NOMO-1 (cell line): ENCODE results near the gene PRPF6.
A peak's percentile ranks its signal among the peaks of the same experiment; 100 is the strongest.

Source experiments
- DNase-seq, 2 experiments: peaks; one replicate each; lab custom pipeline; 2025; ENCODE audit not compliant: unreplicated experiment in 2 of 2; lab: John Stamatoyannopoulos, UW

Gene PRPF6

GRCh38 chr20:64073476-64074183 lies 92.7 kb downstream of the PRPF6 start:
- no peak for DNase-seq

- DNase-seq = no peak
Observed at GRCh38 chr20:64074184-64074789, 93.4 kb downstream of the PRPF6 start.

DNA sequence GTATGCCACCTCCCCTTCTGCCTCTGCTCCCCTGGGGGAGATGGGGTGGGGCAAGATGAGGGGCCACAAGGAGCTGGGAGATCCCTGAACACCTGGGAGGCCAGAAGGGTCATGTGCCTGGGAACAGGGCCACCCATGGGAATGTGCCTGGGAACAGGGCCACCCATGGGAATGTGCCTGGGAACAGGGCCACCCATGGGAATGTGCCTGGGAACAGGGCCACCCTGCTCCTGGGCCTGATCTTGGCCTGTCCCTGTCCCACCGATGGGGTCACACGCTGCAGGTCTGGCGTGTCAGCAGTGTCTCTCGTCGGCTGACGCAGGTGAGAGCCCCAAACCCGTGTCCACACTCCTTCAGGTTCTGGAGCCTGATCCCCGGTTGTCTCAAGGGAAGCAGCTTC lies 94.0 kb downstream of the PRPF6 start:
- no peak for DNase-seq

DNA sequence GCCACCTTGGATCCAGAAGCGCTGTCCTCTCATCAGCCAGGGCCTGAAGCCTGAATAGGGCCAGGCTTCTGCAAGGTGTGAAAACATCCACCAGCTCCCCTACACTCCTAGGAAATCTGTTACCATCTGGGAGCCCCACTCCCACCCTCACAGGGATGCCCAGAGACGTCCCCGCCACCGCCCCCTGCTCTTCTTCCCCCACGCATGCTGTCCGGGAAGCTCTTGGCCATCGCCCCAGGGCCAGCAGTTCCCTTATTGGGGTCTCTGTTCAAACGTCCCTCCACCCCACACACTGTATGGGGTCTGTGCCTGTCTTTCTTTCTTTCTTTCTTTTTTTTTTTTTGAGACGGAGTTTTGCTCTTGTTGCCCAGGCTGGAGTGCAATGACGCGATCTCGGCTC lies 94.6 kb downstream of the PRPF6 start:
- no peak for DNase-seq

GRCh38 chr20:64076061-64076997 lies 95.4 kb downstream of the PRPF6 start:
- no peak for DNase-seq

DNA sequence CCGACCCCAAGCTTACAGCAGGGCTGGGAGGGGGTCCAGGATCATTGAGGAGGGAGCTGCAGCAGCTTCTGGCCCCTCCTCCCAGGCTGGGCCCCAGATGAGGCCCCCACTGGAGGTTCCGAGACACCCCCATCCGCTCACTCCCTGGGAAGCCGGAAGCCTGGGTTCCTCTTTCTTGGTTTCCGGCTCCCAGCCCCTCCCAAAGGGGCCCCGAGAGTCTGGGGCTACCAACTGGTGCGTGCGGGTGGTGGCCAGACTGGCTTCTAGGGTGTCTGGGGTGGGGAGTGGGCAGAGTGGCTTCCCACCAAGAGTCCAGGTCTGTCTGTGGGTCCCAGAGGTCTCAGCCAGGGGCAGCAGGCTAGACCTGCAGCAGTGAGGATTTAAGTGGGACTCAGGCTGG lies 96.2 kb downstream of the PRPF6 start:
- DNase-seq = peak; percentile 72 to 83

GRCh38 chr20:64077541-64077875 lies 96.6 kb downstream of the PRPF6 start:
- DNase-seq = no peak

GRCh38 chr20:64077876-64078551 lies 97.1 kb downstream of the PRPF6 start:
- DNase-seq = peak; percentile 47 to 53

DNA sequence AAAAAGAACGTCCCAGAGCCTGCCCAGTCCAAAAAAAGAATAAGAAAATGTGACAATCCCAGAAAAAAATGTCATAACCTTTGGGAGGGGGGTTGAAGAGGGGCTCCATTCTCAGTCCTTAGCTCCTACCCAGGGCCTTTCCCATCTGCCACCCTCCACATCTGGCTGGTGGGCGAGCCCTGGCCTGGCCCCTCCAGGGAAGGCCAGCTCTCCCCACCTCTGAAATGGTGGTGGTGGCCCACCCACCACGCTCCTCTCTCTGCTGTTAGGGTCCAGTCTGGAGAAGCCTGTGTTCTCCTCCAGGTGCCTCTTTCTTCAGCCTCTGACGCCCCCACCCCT lies 98.0 kb downstream of the PRPF6 start:
- DNase-seq = no peak

DNA sequence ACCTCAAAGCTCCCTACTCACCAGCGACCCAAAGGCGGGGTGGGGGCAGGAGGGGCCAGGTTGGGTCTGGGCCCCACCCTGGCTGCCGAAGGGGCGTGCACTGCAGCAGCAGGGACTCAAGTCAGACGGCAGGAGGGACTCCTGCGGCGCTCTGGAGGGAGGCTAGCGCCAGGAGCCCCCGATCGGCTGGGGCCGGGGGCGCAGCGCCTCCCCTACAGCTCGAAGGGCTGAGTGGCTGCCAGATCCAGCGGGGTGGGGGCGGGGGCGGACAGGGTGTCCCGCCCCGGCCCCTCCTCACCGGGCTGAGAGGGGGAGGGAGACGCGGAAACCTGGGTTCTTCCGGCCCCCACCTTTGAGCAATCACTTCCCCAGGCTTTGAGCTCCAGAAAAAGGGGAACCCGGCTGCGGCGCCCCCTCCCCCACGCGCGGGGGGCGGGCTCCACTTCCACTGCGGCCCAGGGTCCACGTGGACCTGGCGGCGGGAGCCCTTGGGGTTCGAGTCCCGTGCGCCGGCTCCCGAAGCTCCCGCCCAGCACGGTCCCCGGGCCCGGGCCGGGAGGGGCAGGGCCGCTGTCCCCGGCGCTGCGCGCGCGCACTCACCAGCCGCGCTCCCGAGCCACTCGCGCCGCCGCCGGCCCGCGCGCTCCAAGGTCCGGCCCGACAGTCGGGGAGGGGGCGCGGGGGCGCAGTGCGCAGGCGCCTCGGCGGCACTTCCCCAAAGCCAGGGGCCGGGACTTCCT lies 98.5 kb downstream of the PRPF6 start, which contains the start of gene RGS19:
Gene RGS19 (minus strand): TSS at position 246 of the 740 bp plus-strand sequence. CDS start 2,632 bp downstream, outside the sequence.
- peak; percentile 88 to 98 for DNase-seq

GRCh38 chr20:64080013-64080812 lies 99.3 kb downstream of the PRPF6 start, which contains the start of gene OPRL1:
Gene OPRL1, plus strand, starts transcription at chr20:64080082. Its CDS starts 12,639 bp downstream, at chr20:64092721.
- DNase-seq = no peak

DNA sequence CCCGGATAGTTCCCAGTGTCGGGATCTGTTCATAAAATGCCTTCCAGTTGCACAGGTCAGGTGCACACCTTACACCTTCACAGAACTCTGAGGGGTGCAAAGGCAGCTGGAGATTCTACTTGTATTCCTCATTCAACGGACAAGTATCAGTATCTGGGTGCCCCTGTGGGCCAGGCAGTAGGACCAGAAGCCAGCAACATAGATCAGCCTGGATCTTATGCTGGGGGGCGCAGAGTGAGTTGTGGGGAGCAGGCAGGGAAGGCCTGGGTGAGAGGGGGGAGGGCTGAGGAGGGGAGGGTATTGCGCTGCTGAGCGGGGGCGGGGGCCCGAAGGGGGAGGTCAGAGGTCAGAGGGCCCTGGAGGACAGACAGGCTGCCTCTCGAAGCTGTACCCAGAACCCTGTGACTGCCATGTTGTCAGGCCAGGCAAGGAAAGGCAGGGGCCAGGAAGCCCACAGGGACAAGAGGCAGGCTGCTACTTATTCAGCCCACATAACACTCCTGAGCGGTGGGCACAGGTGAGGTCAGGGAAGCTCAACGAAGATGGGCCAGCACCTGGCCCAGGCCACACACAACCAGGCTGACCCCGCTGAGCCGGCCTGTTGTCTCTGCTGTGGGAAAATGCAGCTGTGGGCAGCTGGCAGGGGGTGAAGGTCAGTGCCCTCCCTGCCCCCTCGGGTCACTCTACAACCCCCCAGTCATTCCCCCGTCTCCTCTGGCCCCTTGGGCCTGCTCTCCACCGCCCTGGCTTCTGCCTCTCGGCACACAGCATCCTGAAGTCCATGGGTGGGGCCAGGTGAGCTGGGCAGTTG lies 100.1 kb downstream of the PRPF6 start:
- DNase-seq = no peak

DNA sequence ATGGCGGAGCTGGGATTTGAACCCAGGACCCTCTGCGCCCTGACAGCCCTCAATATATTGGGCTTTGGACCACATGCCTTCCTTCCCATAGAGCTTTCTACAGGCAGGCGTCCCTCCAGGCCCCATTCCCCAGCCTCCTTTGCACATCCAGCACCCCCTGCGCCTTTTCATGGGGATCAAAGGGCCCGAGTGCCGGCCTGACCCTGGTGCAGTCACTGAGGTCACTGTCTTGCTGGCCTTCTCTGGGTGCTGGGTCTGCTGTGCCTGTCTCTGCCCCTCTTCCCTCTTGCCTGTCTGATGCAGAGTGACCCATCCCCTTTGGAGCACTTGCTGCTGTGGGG lies 100.7 kb downstream of the PRPF6 start:
- DNase-seq = no peak

DNA sequence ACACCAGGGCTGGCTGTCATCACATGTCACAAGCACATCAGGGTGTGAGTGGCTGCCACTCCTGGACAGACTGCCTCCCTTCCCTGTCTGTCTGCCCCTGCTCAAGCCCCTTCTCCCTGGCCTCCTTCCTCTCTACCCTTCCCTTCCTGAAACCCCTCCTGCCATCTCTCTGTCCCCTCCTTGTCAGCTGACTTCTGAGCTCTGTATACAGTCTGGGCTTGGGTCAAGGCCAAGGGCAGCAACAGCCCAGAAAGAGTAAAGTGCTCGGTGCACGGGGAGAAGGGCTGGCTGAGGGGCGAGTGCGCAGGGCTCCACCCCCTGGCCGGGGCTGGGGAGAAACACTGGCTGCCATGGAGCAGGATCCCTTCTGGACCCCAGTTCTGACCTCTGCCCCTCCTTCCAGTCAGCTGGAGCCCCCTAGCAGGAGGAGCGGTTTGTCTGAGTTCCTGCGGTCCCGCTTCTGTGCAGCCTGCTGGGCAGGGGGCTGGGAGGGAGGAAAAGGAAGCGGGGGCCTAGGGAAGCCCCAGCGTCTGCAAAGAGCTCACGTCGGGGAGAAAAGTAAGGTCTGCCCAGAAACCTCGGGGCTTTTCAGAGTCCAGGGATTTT lies 101.3 kb downstream of the PRPF6 start:
- DNase-seq = no peak
